Right cardiac atrium (tissue), 5 donors: ENCODE results near the gene TFRC. TPM values are rescaled to one million over a fixed set of nuclear protein-coding genes. Genes with fewer than 3 reads are reported as not detected.
"Not testable (repeated sequence)": the region's sequence is repeated elsewhere in the genome, so short reads cannot be mapped to it uniquely, and the experiment has no call there.

Experiments
- ATAC-seq, 2 donors: fragments of 200-7000 bp; cut with Tn5 transposase; one replicate each; pipeline versions ENCODE4 v1.8.0 to v1.9.1; 2020; ENCODE audit warnings: moderate library complexity in 2 of 2, mild to moderate bottlenecking in 1 of 2
- DNase-seq, 3 donors: peaks; one replicate each; pipeline ENCODE4 v3.0.0-alpha.2; 2020
- H3K27ac ChIP-seq: one replicate; pipeline ENCODE4 v1.5.1; 2013; ENCODE audit warnings: mild to moderate bottlenecking, low read length, control low read depth, moderate library complexity
- H3K27me3 ChIP-seq: one replicate; pipeline ENCODE4 v1.6.1; 2013; ENCODE audit not compliant: control insufficient read depth, insufficient read depth
- H3K4me1 ChIP-seq: one replicate; pipeline ENCODE4 v1.6.1; 2013; ENCODE audit warnings: low read length; ENCODE audit not compliant: control insufficient read depth, insufficient read depth
- H3K4me3 ChIP-seq: one replicate; pipeline ENCODE4 v1.5.1; 2013; ENCODE audit warnings: low read length, control low read depth
- H3K9me3 ChIP-seq: one replicate; pipeline ENCODE4 v1.6.1; 2013; ENCODE audit warnings: low read length; ENCODE audit not compliant: control insufficient read depth
- WGBS: extraction: QIAGEN DNeasy Blood & Tissue Kit; methylation state at CpG from one replicate; pipeline ENCODE4 v1.1.7; 2013; 5-methylcytosine and 5-hydroxymethylcytosine counted together
- intact Hi-C, 4 donors: fragments of 100-400 bp; cut with DNase I; formaldehyde crosslinking; loops; one replicate each; pipeline versions ENCODE4 v1.11.0 to v1.14.0; 2022 to 2023
- polyA plus RNA-seq: library from polyadenylated mRNA; stranded (reverse); fragments of 200-250 nt; gene quantifications from one replicate; pipeline ENCODE4 v1.2.3, GENCODE V29; 2013
- total RNA-seq, 4 donors: library from RNA; stranded (reverse); fragmentation: NEBNext Ultra II Directional; extraction: Animal tissue kit (Norgen Biotek cat#: 25700); gene quantifications; one replicate each; pipeline ENCODE4 v1.2.1, GENCODE V29; 2021
- donor health status: healthy with polysubstance abuse.
- donor health status: DM: no; HTN: yes; CAD: no.
- donor health status: DM: no; HTN: no; CAD: no.
- donor health status: DM: no; HTN: yes; CAD: no; lungs with severe emphysema.
- donor health status: DM: yes; HTN: yes; CAD: no.

Gene TFRC
- total and polyA plus RNA-seq, 5 donors = 23.4 to 199 (median 88.7) TPM

- no peak overlapping the region for H3K27ac ChIP-seq
- 72% methylated on average over 3 of the region's 3 CpGs for WGBS
- H3K4me1 ChIP-seq = no peaks in the 10 kb centered on the region
- ATAC-seq (no peak), DNase-seq (no peak)
- no peaks in the 10 kb centered on the region for H3K27me3 ChIP-seq
- H3K9me3 ChIP-seq = no peaks in the 10 kb centered on the region
- H3K4me3 ChIP-seq = no peak overlapping the region
- intact Hi-C loops = no loop called here
These were observed 24.0 kb downstream of the TFRC start for GRCh38 chr3:196057760-196058331.

- H3K4me1 ChIP-seq, H3K27ac ChIP-seq, H3K27me3 ChIP-seq, intact Hi-C loops, H3K9me3 ChIP-seq, ATAC-seq, DNase-seq, H3K4me3 ChIP-seq: not testable (repeated sequence)
- WGBS = 93% methylated on average over 6 of the region's 6 CpGs
These were observed 25.5 kb downstream of the TFRC start for GRCh38 chr3:196056371-196056770.

GRCh38 chr3:196055683-196056270 lies 26.1 kb downstream of the TFRC start:
- DNase-seq (peak in 2 of 3 donors; percentile 33 to 50), ATAC-seq (peak; percentile 26 to 53)
- 87% methylated on average over 10 of the region's 10 CpGs for WGBS
- no peak overlapping the region for H3K4me3 ChIP-seq
- H3K27ac ChIP-seq = no peak overlapping the region
- H3K4me1 ChIP-seq = no peaks in the 10 kb centered on the region
- H3K27me3 ChIP-seq = no peaks in the 10 kb centered on the region
- intact Hi-C loops = no loop called here
- no peaks in the 10 kb centered on the region for H3K9me3 ChIP-seq

GRCh38 chr3:196055240-196055639 lies 26.6 kb downstream of the TFRC start:
- DNase-seq (no peak), ATAC-seq (peak in 1 of 2 donors; percentile 16)
- WGBS = 88% methylated on average over 8 of the region's 8 CpGs
- H3K27me3 ChIP-seq = no peaks in the 10 kb centered on the region
- H3K4me3 ChIP-seq = no peak overlapping the region
- intact Hi-C loops = no loop called here
- H3K9me3 ChIP-seq = no peaks in the 10 kb centered on the region
- H3K27ac ChIP-seq = no peak overlapping the region
- H3K4me1 ChIP-seq = no peaks in the 10 kb centered on the region

DNA sequence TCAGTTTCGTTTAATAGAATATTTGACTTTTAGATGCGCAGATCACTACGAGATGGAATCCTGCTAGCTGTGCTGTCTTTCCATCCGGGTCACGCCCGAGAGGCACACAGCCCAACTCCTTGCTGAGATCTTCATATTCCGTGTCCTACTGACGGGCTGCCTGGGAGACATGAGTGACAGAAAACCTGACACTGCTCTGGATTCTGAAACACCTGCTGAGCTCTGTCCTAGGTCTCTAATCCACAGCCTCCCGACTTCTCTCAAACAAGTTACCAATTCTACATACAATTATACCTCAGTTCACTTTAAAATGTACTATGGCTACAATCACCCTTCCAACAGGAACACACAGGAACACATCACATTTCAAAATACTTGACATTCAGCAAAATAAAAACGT lies 27.2 kb downstream of the TFRC start:
- no peak overlapping the region for H3K27ac ChIP-seq
- WGBS = 92% methylated on average over 10 of the region's 10 CpGs
- peak in 1 of 2 donors; percentile 11 for ATAC-seq

GRCh38 chr3:196053487-196053886 lies 28.4 kb downstream of the TFRC start:
- no peaks in the 10 kb centered on the region for H3K9me3 ChIP-seq
- H3K4me3 ChIP-seq = no peak overlapping the region
- no peak overlapping the region for H3K27ac ChIP-seq
- intact Hi-C loops = no loop called here
- ATAC-seq = no peak
- H3K27me3 ChIP-seq = no peaks in the 10 kb centered on the region
- H3K4me1 ChIP-seq = no peaks in the 10 kb centered on the region
- no peak for DNase-seq
- 95% methylated on average over 7 of the region's 7 CpGs for WGBS

More for the DNA sequence above, 27.2 kb downstream of the TFRC start:
- Histone ChIP-seq H3K4me1 (no peaks in the 10 kb centered on the region), H3K27me3 (no peaks in the 10 kb centered on the region), H3K9me3 (no peaks in the 10 kb centered on the region), H3K4me3 (no peak overlapping the region)
- intact Hi-C loops = no loop called here
- DNase-seq = no peak

- Histone ChIP-seq H3K4me1 (no peaks in the 10 kb centered on the region), H3K27ac (no peak overlapping the region), H3K27me3 (no peaks in the 10 kb centered on the region), H3K4me3 (no peak overlapping the region), H3K9me3 (no peaks in the 10 kb centered on the region)
- no peak for DNase-seq
- 91% methylated on average over 6 of the region's 6 CpGs for WGBS
- intact Hi-C loops = no loop called here
- no peak for ATAC-seq
These were observed 30.4 kb downstream of the TFRC start for GRCh38 chr3:196051282-196052076.

DNA sequence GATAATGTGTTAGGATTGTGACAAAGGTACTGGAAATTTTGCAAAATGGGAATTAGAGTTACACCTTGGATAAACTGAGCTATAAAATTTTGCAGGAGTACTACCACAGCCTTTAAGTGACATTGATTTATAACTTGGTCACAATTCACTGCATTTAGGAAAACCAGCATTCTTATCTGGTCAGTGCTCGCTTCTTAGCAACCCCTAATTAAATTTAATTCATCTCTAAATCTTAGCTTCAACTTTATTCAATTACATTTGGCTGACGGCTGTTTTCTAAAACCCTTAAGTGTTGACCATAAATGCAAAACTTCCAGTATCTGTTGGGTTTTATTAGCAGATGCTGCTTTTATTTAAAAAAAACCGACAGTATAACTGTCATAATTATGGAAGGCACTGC lies 31.3 kb downstream of the TFRC start:
- no peak overlapping the region for H3K4me3 ChIP-seq
- no peaks in the 10 kb centered on the region for H3K9me3 ChIP-seq
- H3K4me1 ChIP-seq = no peaks in the 10 kb centered on the region
- DNase-seq (no peak), ATAC-seq (no peak)
- H3K27me3 ChIP-seq = no peaks in the 10 kb centered on the region
- no peak overlapping the region for H3K27ac ChIP-seq
- WGBS = 88% methylated on average over 3 of the region's 3 CpGs
- intact Hi-C loops = no loop called here

DNA sequence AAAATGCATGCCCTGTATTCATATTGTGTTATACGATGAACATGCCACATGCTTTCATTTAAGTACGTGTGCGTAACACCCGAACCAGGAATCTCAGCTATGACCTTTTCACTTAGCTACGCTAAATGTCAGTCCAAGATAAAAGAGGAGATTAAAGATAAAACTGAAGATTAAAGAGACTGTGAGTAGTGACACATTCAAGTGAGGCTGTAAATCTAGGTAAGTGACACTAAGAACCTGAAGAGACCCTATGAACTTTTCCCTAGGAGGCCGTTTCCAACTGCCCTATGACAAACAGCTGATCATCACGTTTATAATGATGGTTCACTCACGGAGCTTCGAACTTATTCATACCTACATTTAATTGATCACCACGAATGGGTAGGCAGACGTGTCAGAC lies 32.2 kb downstream of the TFRC start:
- 84% methylated on average over 11 of the region's 11 CpGs for WGBS
- no peaks in the 10 kb centered on the region for H3K27me3 ChIP-seq
- no peak overlapping the region for H3K4me3 ChIP-seq
- H3K27ac ChIP-seq = no peak overlapping the region
- no peaks in the 10 kb centered on the region for H3K9me3 ChIP-seq
- intact Hi-C loops = no loop called here
- no peaks in the 10 kb centered on the region for H3K4me1 ChIP-seq
- no peak for ATAC-seq
- DNase-seq = no peak

DNA sequence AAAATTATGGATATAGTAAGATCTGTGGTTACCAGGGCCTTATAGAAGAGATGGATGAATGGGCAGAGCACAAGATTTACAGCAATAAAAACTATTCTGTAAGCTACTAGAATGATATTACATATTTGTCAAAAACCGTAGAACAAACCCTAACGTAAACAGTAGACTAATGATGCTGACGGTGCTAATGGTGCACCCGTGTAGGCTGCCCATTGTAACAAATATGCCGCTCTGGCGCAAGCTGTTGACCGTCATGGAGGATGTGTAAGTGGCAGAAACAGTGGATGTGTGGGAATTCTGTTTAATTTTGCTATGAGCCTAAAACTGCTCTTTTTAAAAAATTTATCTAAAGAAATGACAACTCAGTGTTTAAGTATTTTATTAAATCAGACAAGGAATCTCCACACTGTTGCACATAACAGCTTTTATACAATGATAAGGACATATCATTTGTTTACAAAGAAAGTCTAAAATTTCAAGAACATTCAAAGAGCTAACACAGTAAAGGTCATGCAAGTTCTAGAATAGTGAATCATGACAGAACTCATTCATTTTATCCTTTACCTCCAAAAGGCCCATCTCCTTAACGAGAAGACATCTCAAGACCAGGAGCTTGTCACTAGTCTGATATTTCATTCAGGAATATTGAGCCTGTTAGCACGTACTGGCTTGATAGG lies 32.8 kb downstream of the TFRC start:
- DNase-seq = no peak
- Histone ChIP-seq H3K4me1 (no peaks in the 10 kb centered on the region), H3K9me3 (no peaks in the 10 kb centered on the region), H3K27ac (no peak overlapping the region), H3K27me3 (no peaks in the 10 kb centered on the region), H3K4me3 (no peak overlapping the region)
- 89% methylated on average over 9 of the region's 9 CpGs for WGBS
- no peak for ATAC-seq
- intact Hi-C loops = no loop called here
